ENCODE data around the gene GRIP2. TPM values are rescaled to one million over a fixed set of nuclear protein-coding genes. Genes with fewer than 3 reads are reported as not detected.

Gene GRIP2
- polyA plus RNA-seq, 1 donor from 2014 or later = 8.6 TPM

DNA sequence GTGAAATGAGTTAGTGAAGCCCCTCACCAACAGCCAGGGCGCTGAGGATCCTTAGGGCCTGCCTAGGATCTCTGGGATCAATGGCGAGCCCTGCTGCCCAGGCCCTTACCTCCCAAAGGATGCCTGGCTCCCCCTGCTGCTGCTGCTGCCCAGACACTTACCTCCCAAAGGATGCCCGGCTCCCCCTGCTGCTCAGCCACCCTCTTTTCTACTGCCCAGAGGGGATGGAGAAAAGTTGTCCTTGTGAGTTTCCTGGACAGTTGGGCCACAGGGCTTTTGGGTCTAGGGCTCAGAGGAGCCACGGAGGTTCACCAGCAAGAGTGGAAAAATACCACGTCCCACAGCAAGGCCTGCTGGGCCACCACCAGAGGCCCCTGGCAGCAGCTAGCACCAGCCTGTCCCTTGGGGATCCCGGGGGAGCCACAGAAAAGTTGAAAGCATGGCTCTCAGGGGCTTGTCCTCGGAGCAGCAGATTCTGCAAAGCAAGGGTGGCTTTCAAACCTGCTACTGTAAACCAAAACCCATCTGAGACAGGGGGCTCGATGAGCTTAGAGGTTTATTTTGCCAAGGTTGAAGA is 78.3 kb downstream of the GRIP2 start:
- Histone ChIP-seq H3K27me3 (ENCODE audit: insufficient read depth, low read depth, low read length) (no peaks in the 10 kb centered on the region), H3K79me2 (replicated peaks; ENCODE audit: insufficient read depth, low read length) (no peaks in the 10 kb centered on the region), H3K4me2 (ENCODE audit: low read length) (no peak overlapping the region), H3K9me3 (ENCODE audit: low read length) (no peaks in the 10 kb centered on the region), H3K4me3 (ENCODE audit: low read length) (no peak overlapping the region), H3K9me2 (ENCODE audit: insufficient read depth, low read length) (no peaks in the 10 kb centered on the region), H4K20me1 (ENCODE audit: insufficient read depth) (no peaks in the 10 kb centered on the region), H2AFZ (ENCODE audit: low read depth, low read length) (no peak overlapping the region), H3K36me3 (ENCODE audit: insufficient read depth, low read length) (no peaks in the 10 kb centered on the region), H3F3A (ENCODE audit: insufficient read depth, low read length, poor library complexity, severe bottlenecking) (no peaks in the 10 kb centered on the region), H3K27ac (ENCODE audit: low read length) (no peak overlapping the region), H3K9ac (ENCODE audit: low read length) (no peak overlapping the region)
- TF ChIP-seq EP300 (conservative IDR thresholded peaks at IDR 0.05; ENCODE audit: poor library complexity, severe bottlenecking) (no peak), TAF1 (IDR thresholded peaks at IDR 0.05; ENCODE audit: low read depth) (no peak), RAD21 (conservative IDR thresholded peaks at IDR 0.05) (peak; percentile 30), SMC3 (conservative IDR thresholded peaks at IDR 0.05; ENCODE audit: poor library complexity) (peak; percentile 46)
- TF ChIP-seq, protein P1, sequence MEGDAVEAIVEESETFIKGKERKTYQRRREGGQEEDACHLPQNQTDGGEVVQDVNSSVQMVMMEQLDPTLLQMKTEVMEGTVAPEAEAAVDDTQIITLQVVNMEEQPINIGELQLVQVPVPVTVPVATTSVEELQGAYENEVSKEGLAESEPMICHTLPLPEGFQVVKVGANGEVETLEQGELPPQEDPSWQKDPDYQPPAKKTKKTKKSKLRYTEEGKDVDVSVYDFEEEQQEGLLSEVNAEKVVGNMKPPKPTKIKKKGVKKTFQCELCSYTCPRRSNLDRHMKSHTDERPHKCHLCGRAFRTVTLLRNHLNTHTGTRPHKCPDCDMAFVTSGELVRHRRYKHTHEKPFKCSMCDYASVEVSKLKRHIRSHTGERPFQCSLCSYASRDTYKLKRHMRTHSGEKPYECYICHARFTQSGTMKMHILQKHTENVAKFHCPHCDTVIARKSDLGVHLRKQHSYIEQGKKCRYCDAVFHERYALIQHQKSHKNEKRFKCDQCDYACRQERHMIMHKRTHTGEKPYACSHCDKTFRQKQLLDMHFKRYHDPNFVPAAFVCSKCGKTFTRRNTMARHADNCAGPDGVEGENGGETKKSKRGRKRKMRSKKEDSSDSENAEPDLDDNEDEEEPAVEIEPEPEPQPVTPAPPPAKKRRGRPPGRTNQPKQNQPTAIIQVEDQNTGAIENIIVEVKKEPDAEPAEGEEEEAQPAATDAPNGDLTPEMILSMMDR (IDR thresholded peaks at IDR 0.05; ENCODE audit: poor library complexity, severe bottlenecking) = peak; percentile 41

DNA sequence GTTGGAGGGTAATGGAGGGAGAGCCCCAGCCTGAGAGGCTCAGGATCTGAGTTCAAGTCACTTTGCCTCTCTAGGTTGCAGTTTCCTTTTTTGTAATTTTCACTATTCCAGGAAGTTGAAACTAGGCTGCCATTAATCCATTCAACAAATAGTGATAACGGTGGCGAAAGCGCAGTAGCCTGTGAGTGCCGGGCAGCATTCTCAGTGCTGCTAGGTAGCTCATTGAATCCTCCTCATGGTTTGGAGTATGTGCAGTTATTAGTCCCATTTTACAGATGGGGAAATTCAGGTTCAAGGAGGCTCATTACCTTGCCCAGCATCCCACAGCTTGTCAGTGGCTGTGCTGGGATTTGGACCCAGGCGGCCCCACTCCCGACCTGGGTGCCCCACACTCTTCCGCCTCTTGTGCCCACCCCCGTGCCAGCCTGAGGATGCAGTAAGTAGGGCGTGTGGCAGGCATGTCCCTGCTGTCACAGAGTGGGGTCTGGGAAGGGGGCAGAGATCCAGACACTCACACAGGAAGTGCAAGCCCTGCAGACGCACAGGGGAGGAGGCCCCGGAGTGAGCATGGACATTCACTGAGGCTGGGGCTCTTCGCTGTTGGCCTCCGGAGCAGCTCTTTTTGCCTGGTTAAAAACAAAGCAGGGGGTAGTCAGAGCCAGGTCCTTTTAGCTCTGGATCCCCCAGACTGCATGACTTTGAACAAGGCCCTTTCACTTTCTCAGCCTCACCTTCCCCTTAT is 79.0 kb downstream of the GRIP2 start:
- H3K9me3 ChIP-seq (ENCODE audit: low read length) = no peaks in the 10 kb centered on the region
- no peaks in the 10 kb centered on the region for H3K27me3 ChIP-seq (ENCODE audit: insufficient read depth, low read depth, low read length)
- no peaks in the 10 kb centered on the region for H4K20me1 ChIP-seq (ENCODE audit: insufficient read depth)
- no peaks in the 10 kb centered on the region for H3K9me2 ChIP-seq (ENCODE audit: insufficient read depth, low read length)
- no peak overlapping the region for H2AFZ ChIP-seq (ENCODE audit: low read depth, low read length)
- TF ChIP-seq SMC3 (conservative IDR thresholded peaks at IDR 0.05; ENCODE audit: poor library complexity) = no peak
- TF ChIP-seq, protein P1 (IDR thresholded peaks at IDR 0.05; ENCODE audit: poor library complexity, severe bottlenecking) = no peak
- TF ChIP-seq POLR2AphosphoS5 (IDR thresholded peaks at IDR 0.05) = no peak
- no peak for TF ChIP-seq MXI1 (conservative IDR thresholded peaks at IDR 0.05; ENCODE audit: poor library complexity, severe bottlenecking)
- TF ChIP-seq EP300 (conservative IDR thresholded peaks at IDR 0.05; ENCODE audit: poor library complexity, severe bottlenecking) = no peak
- no peak for TF ChIP-seq RAD21 (conservative IDR thresholded peaks at IDR 0.05)
- TF ChIP-seq TAF1 (IDR thresholded peaks at IDR 0.05; ENCODE audit: low read depth) = no peak
- TF ChIP-seq EZH2 (IDR thresholded peaks at IDR 0.05; ENCODE audit: borderline replicate concordance, insufficient read depth, low read length, poor library complexity, severe bottlenecking) = no peak
- TF ChIP-seq, protein P2, sequence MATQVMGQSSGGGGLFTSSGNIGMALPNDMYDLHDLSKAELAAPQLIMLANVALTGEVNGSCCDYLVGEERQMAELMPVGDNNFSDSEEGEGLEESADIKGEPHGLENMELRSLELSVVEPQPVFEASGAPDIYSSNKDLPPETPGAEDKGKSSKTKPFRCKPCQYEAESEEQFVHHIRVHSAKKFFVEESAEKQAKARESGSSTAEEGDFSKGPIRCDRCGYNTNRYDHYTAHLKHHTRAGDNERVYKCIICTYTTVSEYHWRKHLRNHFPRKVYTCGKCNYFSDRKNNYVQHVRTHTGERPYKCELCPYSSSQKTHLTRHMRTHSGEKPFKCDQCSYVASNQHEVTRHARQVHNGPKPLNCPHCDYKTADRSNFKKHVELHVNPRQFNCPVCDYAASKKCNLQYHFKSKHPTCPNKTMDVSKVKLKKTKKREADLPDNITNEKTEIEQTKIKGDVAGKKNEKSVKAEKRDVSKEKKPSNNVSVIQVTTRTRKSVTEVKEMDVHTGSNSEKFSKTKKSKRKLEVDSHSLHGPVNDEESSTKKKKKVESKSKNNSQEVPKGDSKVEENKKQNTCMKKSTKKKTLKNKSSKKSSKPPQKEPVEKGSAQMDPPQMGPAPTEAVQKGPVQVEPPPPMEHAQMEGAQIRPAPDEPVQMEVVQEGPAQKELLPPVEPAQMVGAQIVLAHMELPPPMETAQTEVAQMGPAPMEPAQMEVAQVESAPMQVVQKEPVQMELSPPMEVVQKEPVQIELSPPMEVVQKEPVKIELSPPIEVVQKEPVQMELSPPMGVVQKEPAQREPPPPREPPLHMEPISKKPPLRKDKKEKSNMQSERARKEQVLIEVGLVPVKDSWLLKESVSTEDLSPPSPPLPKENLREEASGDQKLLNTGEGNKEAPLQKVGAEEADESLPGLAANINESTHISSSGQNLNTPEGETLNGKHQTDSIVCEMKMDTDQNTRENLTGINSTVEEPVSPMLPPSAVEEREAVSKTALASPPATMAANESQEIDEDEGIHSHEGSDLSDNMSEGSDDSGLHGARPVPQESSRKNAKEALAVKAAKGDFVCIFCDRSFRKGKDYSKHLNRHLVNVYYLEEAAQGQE (IDR thresholded peaks at IDR 0.05; ENCODE audit: borderline replicate concordance) = no peak
- no peaks in the 10 kb centered on the region for H3K79me2 ChIP-seq (replicated peaks; ENCODE audit: insufficient read depth, low read length)
- no peak overlapping the region for H3K4me2 ChIP-seq (ENCODE audit: low read length)
- no peak overlapping the region for H3K27ac ChIP-seq (ENCODE audit: low read length)
- H3K9ac ChIP-seq (ENCODE audit: low read length) = no peak overlapping the region
- H3F3A ChIP-seq (ENCODE audit: insufficient read depth, low read length, poor library complexity, severe bottlenecking) = no peaks in the 10 kb centered on the region
- H3K36me3 ChIP-seq (ENCODE audit: insufficient read depth, low read length) = no peaks in the 10 kb centered on the region
- no peak overlapping the region for H3K4me3 ChIP-seq (ENCODE audit: low read length)
